ENCODE data around the gene CAPZA2.
A peak's percentile ranks its signal among the peaks of the same experiment; 100 is the strongest.

The CAPZA2 gene

GRCh38 chr7:116859323-116859722 lies 3.1 kb upstream of the CAPZA2 start:
- H3K27ac ChIP-seq: no peak overlapping the region
- TF ChIP-seq ZFX (IDR thresholded peaks at IDR 0.05; ENCODE audit: borderline replicate concordance) (no peak), CTCF (IDR thresholded peaks at IDR 0.05) (no peak)

- H3K27ac ChIP-seq: peak overlapping the region; percentile 90
- TF ChIP-seq CTCF (IDR thresholded peaks at IDR 0.05) (no peak), ZFX (IDR thresholded peaks at IDR 0.05; ENCODE audit: borderline replicate concordance) (no peak)
These were observed 670 bp upstream of the CAPZA2 start for GRCh38 chr7:116861717-116862116.

- peak overlapping the region; percentile 90 for H3K27ac ChIP-seq
- TF ChIP-seq CTCF (IDR thresholded peaks at IDR 0.05) (peak; percentile 1; the same call in 1 of the 2 replicates), ZFX (IDR thresholded peaks at IDR 0.05; ENCODE audit: borderline replicate concordance) (no peak)
These were observed 724 bp downstream of the CAPZA2 start for GRCh38 chr7:116862951-116863670.

GRCh38 chr7:116863936-116864500 lies 1.6 kb downstream of the CAPZA2 start:
- H3K27ac ChIP-seq: no peak overlapping the region
- TF ChIP-seq ZFX (IDR thresholded peaks at IDR 0.05; ENCODE audit: borderline replicate concordance): no peak
- TF ChIP-seq CTCF (IDR thresholded peaks at IDR 0.05): no peak

GRCh38 chr7:116871061-116871700 lies 8.8 kb downstream of the CAPZA2 start:
- H3K27ac ChIP-seq: no peak overlapping the region
- no peak for TF ChIP-seq CTCF (IDR thresholded peaks at IDR 0.05)

- TF ChIP-seq ZFX (IDR thresholded peaks at IDR 0.05; ENCODE audit: borderline replicate concordance) (no peak), CTCF (IDR thresholded peaks at IDR 0.05) (no peak)
- no peak overlapping the region for H3K27ac ChIP-seq
These were observed 9.6 kb downstream of the CAPZA2 start for GRCh38 chr7:116872026-116872425.

- no peak for TF ChIP-seq CTCF (IDR thresholded peaks at IDR 0.05)
- no peak for TF ChIP-seq ZFX (IDR thresholded peaks at IDR 0.05; ENCODE audit: borderline replicate concordance)
- no peak overlapping the region for H3K27ac ChIP-seq
These were observed 11.2 kb downstream of the CAPZA2 start for GRCh38 chr7:116873619-116874018.

All from 22Rv1 (cell line).